Measurements from ENCODE around the gene ADAM33. TPM values are rescaled to one million over a fixed set of nuclear protein-coding genes. Genes with fewer than 3 reads are reported as not detected.

Gene ADAM33
- polyA plus RNA-seq, 1 donor from 2014 or later = not detected

- TF ChIP-seq MXI1 (conservative IDR thresholded peaks at IDR 0.05; ENCODE audit: poor library complexity, severe bottlenecking) = no peak
Observed at GRCh38 chr20:3678856-3679720, 2.7 kb downstream of the ADAM33 start (continued).

GRCh38 chr20:3678198-3678597 is 3.6 kb downstream of the ADAM33 start:
- Histone ChIP-seq H3K4me2 (ENCODE audit: low read length) (no peak overlapping the region), H3K79me2 (replicated peaks; ENCODE audit: insufficient read depth, low read length) (no peaks in the 10 kb centered on the region), H3K9me2 (ENCODE audit: insufficient read depth, low read length) (no peaks in the 10 kb centered on the region), H4K20me1 (ENCODE audit: insufficient read depth) (no peaks in the 10 kb centered on the region), H3K27ac (ENCODE audit: low read length) (no peak overlapping the region), H3K4me3 (ENCODE audit: low read length) (no peak overlapping the region), H3K9ac (ENCODE audit: low read length) (no peak overlapping the region), H3K27me3 (ENCODE audit: insufficient read depth, low read depth, low read length) (peaks cover 35% of the 10 kb centered on the region), H3F3A (ENCODE audit: insufficient read depth, low read length, poor library complexity, severe bottlenecking) (no peaks in the 10 kb centered on the region), H2AFZ (ENCODE audit: low read depth, low read length) (no peak overlapping the region), H3K9me3 (ENCODE audit: low read length) (no peaks in the 10 kb centered on the region), H3K36me3 (ENCODE audit: insufficient read depth, low read length) (no peaks in the 10 kb centered on the region)
- TF ChIP-seq CTCF (IDR thresholded peaks at IDR 0.05; ENCODE audit: poor library complexity, severe bottlenecking) (no peak), MXI1 (conservative IDR thresholded peaks at IDR 0.05; ENCODE audit: poor library complexity, severe bottlenecking) (no peak), EP300 (conservative IDR thresholded peaks at IDR 0.05; ENCODE audit: poor library complexity, severe bottlenecking) (no peak)

GRCh38 chr20:3677733-3678132 is 4.1 kb downstream of the ADAM33 start:
- H2AFZ ChIP-seq (ENCODE audit: low read depth, low read length) = no peak overlapping the region
- H3K4me2 ChIP-seq (ENCODE audit: low read length) = no peak overlapping the region
- H3K4me3 ChIP-seq (ENCODE audit: low read length) = no peak overlapping the region
- H3K9me2 ChIP-seq (ENCODE audit: insufficient read depth, low read length) = no peaks in the 10 kb centered on the region
- no peak for TF ChIP-seq MXI1 (conservative IDR thresholded peaks at IDR 0.05; ENCODE audit: poor library complexity, severe bottlenecking)
- TF ChIP-seq CTCF (IDR thresholded peaks at IDR 0.05; ENCODE audit: poor library complexity, severe bottlenecking) = no peak
- TF ChIP-seq POLR2AphosphoS5 (IDR thresholded peaks at IDR 0.05) = no peak
- no peak for TF ChIP-seq TAF1 (IDR thresholded peaks at IDR 0.05; ENCODE audit: low read depth)
- no peak for TF ChIP-seq EP300 (conservative IDR thresholded peaks at IDR 0.05; ENCODE audit: poor library complexity, severe bottlenecking)
- no peak for TF ChIP-seq EZH2 (IDR thresholded peaks at IDR 0.05; ENCODE audit: borderline replicate concordance, insufficient read depth, low read length, poor library complexity, severe bottlenecking)
- TF ChIP-seq REST (IDR thresholded peaks at IDR 0.05; ENCODE audit: borderline replicate concordance) = no peak
- no peak for TF ChIP-seq SMC3 (conservative IDR thresholded peaks at IDR 0.05; ENCODE audit: poor library complexity)
- no peak for TF ChIP-seq RAD21 (conservative IDR thresholded peaks at IDR 0.05)
- H3K36me3 ChIP-seq (ENCODE audit: insufficient read depth, low read length) = no peaks in the 10 kb centered on the region
- H3K27me3 ChIP-seq (ENCODE audit: insufficient read depth, low read depth, low read length) = peaks cover 39% of the 10 kb centered on the region
- no peak overlapping the region for H3K9ac ChIP-seq (ENCODE audit: low read length)
- H3K79me2 ChIP-seq (replicated peaks; ENCODE audit: insufficient read depth, low read length) = no peaks in the 10 kb centered on the region
- no peaks in the 10 kb centered on the region for H3F3A ChIP-seq (ENCODE audit: insufficient read depth, low read length, poor library complexity, severe bottlenecking)
- no peaks in the 10 kb centered on the region for H3K9me3 ChIP-seq (ENCODE audit: low read length)
- no peaks in the 10 kb centered on the region for H4K20me1 ChIP-seq (ENCODE audit: insufficient read depth)
- no peak overlapping the region for H3K27ac ChIP-seq (ENCODE audit: low read length)
